ENCODE results near the gene MRPL2. TPM values are rescaled to one million over a fixed set of nuclear protein-coding genes. Genes with fewer than 3 reads are reported as not detected.

Gene MRPL2
- total and polyA plus RNA-seq, 2 of the 8 experiments (the other 6 are each of a cell fraction or from before 2014, with no cell fraction given) = 58.7 to 99.9 TPM

GRCh38 chr6:43090559-43090956, 31.3 kb upstream of the MRPL2 start:
- Histone ChIP-seq H3K23me2 (ENCODE audit: low read depth, low read length) (0 out of 2 replicates have a peak, but pooled peaks cover 2% of the 10 kb centered on the region), H2BK5ac (ENCODE audit: low read depth, low read length) (peak overlapping the region; percentile 97; the same call in 1 of the 2 replicates), H3K23ac (ENCODE audit: insufficient read length) (no peak overlapping the region), H3K79me1 (ENCODE audit: low read depth, low read length) (peaks cover 14% of the 10 kb centered on the region), H3K4me3 (ENCODE audit: extremely low read depth in 1 of 4, insufficient read depth in 2 of 4, low read depth in 3 of 4, low read length in 4 of 4) (peak overlapping the region in 2 of 4 experiments; percentile 40 to 46; a peak in 5 of 8 replicates), H3K36me3 (ENCODE audit: control insufficient read depth in 2 of 4, insufficient read depth in 4 of 4, low read length in 3 of 4) (no peaks in the 10 kb centered on the region), H2BK120ac (replicated peaks; ENCODE audit: low read depth, low read length) (peak overlapping the region; percentile 11), H3K9ac (replicated peaks in 1 of 4; ENCODE audit: extremely low read depth in 1 of 4, low read depth in 3 of 4, low read length in 3 of 4) (peak overlapping the region in 3 of 4 experiments; percentile 36 to 53 (median 38); a peak in 4 of 7 replicates), H3K56ac (replicated peaks; ENCODE audit: insufficient read length, low read depth, low read length) (no peak overlapping the region), H3K27ac (ENCODE audit: low read depth, low read length) (peak overlapping the region; percentile 81), H2AFZ (ENCODE audit: low read length) (no peak overlapping the region), H4K8ac (ENCODE audit: extremely low read depth, insufficient read depth, low read length) (no peak overlapping the region), H3K9me3 (ENCODE audit: insufficient read depth in 2 of 2, low read depth in 1 of 2, low read length in 1 of 2) (no peaks in the 10 kb centered on the region), H2BK20ac (ENCODE audit: low read length) (peak overlapping the region; percentile 43; the same call in 1 of the 2 replicates), H4K91ac (replicated peaks; ENCODE audit: insufficient read length, low read length) (peak overlapping the region; percentile 4), H4K5ac (ENCODE audit: insufficient read length, low read depth, low read length) (peak overlapping the region; percentile 0), H3K79me2 (ENCODE audit: control insufficient read depth in 1 of 2, insufficient read depth in 2 of 2, low read length in 2 of 2) (peaks cover 15 to 78% of the 10 kb centered on the region in 2 experiments), H3K4ac (replicated peaks; ENCODE audit: insufficient read length, low read depth, low read length) (no peak overlapping the region), H2BK12ac (ENCODE audit: low read depth, low read length) (peak overlapping the region; percentile 53; the same call in 1 of the 2 replicates), H4K20me1 (replicated peaks in 1 of 2; ENCODE audit: control insufficient read depth in 1 of 2, insufficient read depth in 2 of 2, low read length in 2 of 2) (peaks cover 0 to 2% of the 10 kb centered on the region in 2 experiments), H3K18ac (ENCODE audit: extremely low read depth, low read length) (no peak overlapping the region; the same call in 1 of the 2 replicates), H2BK15ac (ENCODE audit: low read length) (peak overlapping the region; percentile 21; the same call in 1 of the 2 replicates), H3K4me1 (replicated peaks in 1 of 4; ENCODE audit: control insufficient read depth in 3 of 4, insufficient read depth in 4 of 4, low read length in 3 of 4) (peaks cover 18 to 33% (median 26%) of the 10 kb centered on the region in 4 experiments), H3K4me2 (ENCODE audit: insufficient read depth in 1 of 2, low read depth in 2 of 2, low read length in 2 of 2) (peak overlapping the region; percentile 68 to 91), H3K14ac (ENCODE audit: insufficient read length) (no peak overlapping the region), H2AK5ac (ENCODE audit: low read depth, low read length) (peak overlapping the region; percentile 33; the same call in 1 of the 2 replicates), H3K27me3 (replicated peaks in 1 of 4; ENCODE audit: control insufficient read depth in 3 of 4, extremely low read depth in 1 of 4, insufficient read depth in 3 of 4, low read length in 3 of 4) (no peaks in the 10 kb centered on the region)
- WGBS, 2 experiments (ENCODE audit: extremely low coverage in 1 of 2, insufficient coverage in 1 of 2, insufficient read length in 1 of 2, insufficient replicate concordance in 2 of 2, low coverage in 1 of 2, low lambda C conversion rate in 2 of 2, missing lambda C conversion rate in 1 of 2) = 9% methylated on average over 2 of the region's 2 CpGs; no CpG with 5 or more reads in 1 of the 2 experiments
- no peak for DNase-seq (ENCODE audit: low read depth in 1 of 2, low spot score in 2 of 2)
- no peak for FAIRE-seq
- ChIA-PET CTCF (ENCODE audit: partially characterized antibody) (interaction anchor here (0.8 to 4.4 kb wide), 5 partner anchors 9 to 236 kb away, joined by 3 to 19 read pairs (median 9); partner anchors contain the start of gene PTK7), POLR2A (ENCODE audit: partially characterized antibody) (interaction anchor here (0.7 to 2.8 kb wide), 8 partner anchors 11 to 259 kb away, joined by 3 to 28 read pairs (median 4); partner anchors contain the start of gene PTK7)
- TF ChIP-seq USF2 (IDR thresholded peaks at IDR 0.05; ENCODE audit: low read length) = no peak
- TF ChIP-seq ASH2L (IDR thresholded peaks at IDR 0.05; ENCODE audit: low read length) = peak; percentile 33
- TF ChIP-seq YY1 (IDR thresholded peaks at IDR 0.05; ENCODE audit: low read depth, low read length) = no peak
